AG04449 (cell line): Measurements from ENCODE around the gene KIF18B.

Experiments used
- CTCF ChIA-PET: fragments of 350-600 bp; formaldehyde crosslinking; extraction: SDS; loops from one replicate; lab custom pipeline; 2021; ENCODE audit warnings: antibody characterized with exemption; lab: Yijun Ruan, JAX
- POLR2A ChIA-PET: fragments of 400-600, 350-600 bp; formaldehyde crosslinking; extraction: SDS; loops from one replicate; lab custom pipeline; 2020; ENCODE audit warnings: antibody characterized with exemption, inconsistent platforms; lab: Yijun Ruan, JAX
- DNase-seq: peaks from one replicate; pipeline ENCODE4 v3.0.0-alpha.2; 2010; ENCODE audit warnings: low read depth, low spot score
- H3K4me3 ChIP-seq: 2 replicates; pipeline ENCODE4 v1.5.1; 2011; ENCODE audit warnings: low read depth, mild to moderate bottlenecking, control low read depth, low read length
- TF ChIP-seq, protein P1 (sequence below): IDR thresholded peaks from one replicate; pipeline ENCODE4 v1.5.1; 2011; ENCODE audit warnings: mild to moderate bottlenecking, moderate library complexity, low read length, control low read depth, inconsistent platforms; ENCODE audit not compliant: insufficient read depth; ENCODE audit errors: missing control alignments

The KIF18B gene

DNA sequence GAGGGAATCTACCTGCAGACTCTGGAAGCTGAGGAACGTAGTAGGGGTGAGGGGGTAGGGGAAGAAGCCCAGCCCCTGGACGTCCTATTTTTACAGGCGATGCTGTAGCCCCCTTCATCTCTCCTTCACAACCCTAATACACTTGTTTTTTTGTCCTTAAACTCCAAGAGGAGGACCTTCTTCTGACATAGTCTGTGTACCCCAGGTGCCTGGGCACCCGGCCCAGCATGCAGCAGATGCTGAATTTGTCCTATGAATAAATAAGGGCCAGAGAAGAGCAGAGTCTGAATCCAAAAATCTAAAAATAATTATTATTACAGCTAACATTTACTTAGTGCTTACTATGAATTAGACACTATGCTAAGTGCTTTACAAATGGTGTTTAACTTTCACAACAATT, 5.1 kb downstream of the KIF18B start:
- TF ChIP-seq, protein P1, sequence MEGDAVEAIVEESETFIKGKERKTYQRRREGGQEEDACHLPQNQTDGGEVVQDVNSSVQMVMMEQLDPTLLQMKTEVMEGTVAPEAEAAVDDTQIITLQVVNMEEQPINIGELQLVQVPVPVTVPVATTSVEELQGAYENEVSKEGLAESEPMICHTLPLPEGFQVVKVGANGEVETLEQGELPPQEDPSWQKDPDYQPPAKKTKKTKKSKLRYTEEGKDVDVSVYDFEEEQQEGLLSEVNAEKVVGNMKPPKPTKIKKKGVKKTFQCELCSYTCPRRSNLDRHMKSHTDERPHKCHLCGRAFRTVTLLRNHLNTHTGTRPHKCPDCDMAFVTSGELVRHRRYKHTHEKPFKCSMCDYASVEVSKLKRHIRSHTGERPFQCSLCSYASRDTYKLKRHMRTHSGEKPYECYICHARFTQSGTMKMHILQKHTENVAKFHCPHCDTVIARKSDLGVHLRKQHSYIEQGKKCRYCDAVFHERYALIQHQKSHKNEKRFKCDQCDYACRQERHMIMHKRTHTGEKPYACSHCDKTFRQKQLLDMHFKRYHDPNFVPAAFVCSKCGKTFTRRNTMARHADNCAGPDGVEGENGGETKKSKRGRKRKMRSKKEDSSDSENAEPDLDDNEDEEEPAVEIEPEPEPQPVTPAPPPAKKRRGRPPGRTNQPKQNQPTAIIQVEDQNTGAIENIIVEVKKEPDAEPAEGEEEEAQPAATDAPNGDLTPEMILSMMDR = no peak
- H3K4me3 ChIP-seq = no peak overlapping the region
- DNase-seq = no peak
- ChIA-PET POLR2A (no interaction called here), CTCF (interaction anchor here (1.0 to 1.8 kb wide), 4 partner anchors 10 to 193 kb away, joined by 4 to 11 read pairs (median 6); partner anchors contain the start of gene ACBD4)

DNA sequence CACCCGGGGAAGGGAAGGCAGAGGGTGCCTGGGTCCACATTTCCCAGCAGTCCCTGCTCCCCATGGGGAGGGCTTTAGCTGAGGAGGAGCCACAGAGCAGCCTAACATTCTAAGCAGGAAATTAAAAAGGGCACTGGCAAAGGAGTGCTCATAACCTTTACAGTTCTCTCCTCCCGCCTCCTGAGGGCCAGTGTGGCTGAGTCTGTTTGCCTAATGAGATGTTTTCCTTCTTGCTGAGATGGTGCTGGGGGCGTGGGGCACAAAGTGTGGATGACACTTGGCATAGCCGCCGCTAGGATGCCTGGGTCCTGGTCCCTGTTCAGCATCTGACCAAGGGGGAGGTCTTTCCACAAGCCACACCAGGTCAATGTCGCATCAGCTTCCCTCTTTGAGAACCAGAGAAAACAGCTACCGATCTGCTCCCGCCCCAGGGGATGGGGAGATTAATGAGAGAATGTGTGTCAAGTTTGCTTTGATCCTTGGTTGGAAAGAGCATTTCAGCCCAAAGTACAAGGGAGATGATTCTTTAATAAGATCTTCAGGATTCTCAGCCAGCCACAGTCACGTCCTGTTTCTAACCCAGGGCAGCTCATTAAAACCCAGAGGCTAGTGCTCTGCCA, 5.8 kb downstream of the KIF18B start:
- ChIA-PET CTCF (interaction anchor here (1.0 to 1.8 kb wide), 4 partner anchors 10 to 193 kb away, joined by 4 to 11 read pairs (median 6); partner anchors contain the start of gene ACBD4), POLR2A (no interaction called here)
- H3K4me3 ChIP-seq = no peak overlapping the region
- TF ChIP-seq, protein P1 = no peak
- DNase-seq = no peak

DNA sequence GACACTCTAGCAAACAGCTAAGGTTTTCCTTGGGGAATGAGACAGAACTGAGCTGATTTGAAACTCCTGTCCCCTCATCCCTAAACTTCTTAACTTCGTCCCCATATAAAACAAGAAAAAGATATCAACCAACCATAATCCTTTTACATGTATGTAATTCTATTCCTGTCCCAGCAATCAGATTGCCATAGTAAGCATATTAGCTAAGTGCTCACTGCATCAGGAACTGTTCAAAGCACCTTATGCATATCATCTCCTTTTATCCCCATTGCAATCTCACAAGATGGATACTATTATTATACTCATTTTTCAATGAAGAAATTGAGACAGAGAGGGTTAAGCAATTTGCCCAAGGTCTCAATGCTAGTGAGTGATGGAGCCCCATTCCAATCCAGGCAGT, 6.8 kb downstream of the KIF18B start:
- DNase-seq = no peak
- POLR2A ChIA-PET = interaction anchor here (0.6 kb wide), 1 partner anchor 10 kb away, joined by 3 read pairs; no protein-coding TSS in a partner anchor
- TF ChIP-seq, protein P1 = no peak
- H3K4me3 ChIP-seq = no peak overlapping the region
- CTCF ChIA-PET = interaction anchor here (1.0 to 7.2 kb wide), 6 partner anchors 10 to 195 kb away, joined by 3 to 54 read pairs (median 6); partner anchors contain the start of gene ACBD4

DNA sequence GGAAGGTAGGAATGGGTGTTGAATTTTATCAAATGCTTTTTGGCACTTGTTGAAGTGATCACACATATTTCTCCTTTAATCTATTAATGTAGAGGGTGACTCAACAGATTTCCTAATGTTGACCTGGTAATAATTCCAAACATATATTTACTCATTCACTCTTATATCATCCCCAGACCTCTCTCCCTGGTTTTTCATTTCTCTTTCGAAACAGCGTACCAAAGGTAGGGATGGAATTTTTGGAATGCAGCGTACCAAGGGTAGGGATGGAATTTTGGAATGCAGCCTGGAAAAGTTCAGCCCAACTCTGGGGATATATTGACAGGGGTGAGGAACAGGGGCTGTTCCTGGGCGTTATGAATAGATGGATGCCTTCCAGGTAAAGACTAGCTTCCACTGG, 7.3 kb downstream of the KIF18B start:
- TF ChIP-seq, protein P1 = no peak
- DNase-seq = no peak
- H3K4me3 ChIP-seq = no peak overlapping the region
- ChIA-PET POLR2A (no interaction called here), CTCF (interaction anchor here (1.0 to 7.2 kb wide), 7 partner anchors 9 to 195 kb away, joined by 3 to 54 read pairs (median 6); partner anchors contain the start of gene ACBD4)

DNA sequence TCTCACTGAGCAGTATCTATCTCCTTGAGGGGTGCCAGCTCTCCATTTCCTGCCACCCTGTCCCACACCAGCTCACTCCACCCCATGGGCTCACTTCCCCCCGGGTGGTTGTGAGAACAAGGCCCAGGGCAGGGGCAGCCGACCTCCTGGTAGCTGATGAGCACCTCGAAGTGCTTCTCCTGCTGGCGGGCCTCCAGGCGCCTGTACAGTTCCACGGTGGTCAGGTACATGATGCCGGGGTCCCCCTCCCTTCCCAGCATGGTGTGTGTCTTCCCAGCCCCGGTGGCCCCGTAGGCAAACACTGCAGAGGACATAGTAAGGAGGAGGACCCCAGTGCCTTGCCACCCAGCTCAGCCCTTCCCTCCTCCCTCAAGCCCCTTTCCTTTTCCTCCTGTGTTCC, 12.5 kb downstream of the KIF18B start:
- CTCF ChIA-PET = interaction anchor here (7.2 kb wide), 1 partner anchor 14 kb away, joined by 54 read pairs; no protein-coding TSS in a partner anchor
- TF ChIP-seq, protein P1 = no peak
- POLR2A ChIA-PET = no interaction called here
- DNase-seq = no peak
- H3K4me3 ChIP-seq = no peak overlapping the region

DNA sequence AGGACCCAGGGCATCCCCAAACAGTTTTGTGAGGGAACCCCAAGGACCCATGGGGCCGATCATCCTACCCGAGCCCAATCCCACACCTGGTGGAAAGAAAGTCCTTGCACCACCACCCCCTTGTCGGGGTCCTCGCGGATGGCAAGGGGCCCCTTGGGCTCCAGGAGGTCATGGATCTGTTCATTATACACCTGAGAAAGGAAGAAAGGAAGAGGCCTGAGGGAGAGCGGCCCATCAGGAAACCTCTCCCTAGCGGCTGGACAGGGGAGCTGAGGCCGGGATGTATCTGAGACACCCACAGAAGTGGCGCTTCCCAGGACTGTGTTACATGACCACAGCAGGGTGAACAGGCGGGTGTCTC, 12.8 kb downstream of the KIF18B start:
- DNase-seq = no peak
- POLR2A ChIA-PET = no interaction called here
- TF ChIP-seq, protein P1 = no peak
- CTCF ChIA-PET = interaction anchor here (7.2 kb wide), 1 partner anchor 14 kb away, joined by 54 read pairs; no protein-coding TSS in a partner anchor
- H3K4me3 ChIP-seq = no peak overlapping the region
